Measurements from ENCODE around the gene TENM4.

TENM4 gene

DNA sequence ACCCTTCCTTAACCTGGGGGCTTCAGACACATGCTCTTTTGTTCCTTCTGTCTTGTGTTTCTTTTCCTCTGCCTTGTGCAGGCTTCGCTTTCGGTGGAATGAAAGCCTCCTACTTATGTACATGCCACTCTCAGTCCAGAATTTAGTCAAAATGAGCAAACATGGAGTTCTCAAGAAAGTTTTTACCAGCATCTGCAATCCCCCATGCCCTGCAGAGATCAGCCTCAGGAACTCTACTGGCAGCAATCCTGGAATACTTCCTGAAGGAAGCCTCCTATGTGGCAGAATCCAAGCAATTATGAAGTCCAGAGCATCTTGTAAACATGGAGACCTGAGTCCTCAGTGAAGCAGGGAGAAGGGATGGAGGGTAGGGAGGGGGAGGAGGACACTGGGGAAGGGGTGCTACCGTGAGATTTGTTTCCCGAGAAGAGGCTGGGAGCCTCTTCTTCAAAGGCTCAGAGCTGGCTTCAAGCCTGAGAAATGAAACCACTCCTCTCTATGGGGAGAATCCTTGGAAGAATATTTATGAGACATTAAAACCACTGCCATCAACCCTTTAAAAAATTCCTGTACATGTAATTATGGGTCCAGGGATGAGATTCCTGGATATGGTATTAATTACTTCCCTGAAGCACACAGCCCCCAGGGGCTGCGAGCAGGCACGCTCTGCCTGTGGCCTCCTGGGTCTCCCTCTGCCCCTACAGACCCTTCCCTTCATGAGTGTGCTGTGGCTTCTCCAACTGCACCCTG, 58.4 kb downstream of the TENM4 start:
- no peak for DNase-seq

DNA sequence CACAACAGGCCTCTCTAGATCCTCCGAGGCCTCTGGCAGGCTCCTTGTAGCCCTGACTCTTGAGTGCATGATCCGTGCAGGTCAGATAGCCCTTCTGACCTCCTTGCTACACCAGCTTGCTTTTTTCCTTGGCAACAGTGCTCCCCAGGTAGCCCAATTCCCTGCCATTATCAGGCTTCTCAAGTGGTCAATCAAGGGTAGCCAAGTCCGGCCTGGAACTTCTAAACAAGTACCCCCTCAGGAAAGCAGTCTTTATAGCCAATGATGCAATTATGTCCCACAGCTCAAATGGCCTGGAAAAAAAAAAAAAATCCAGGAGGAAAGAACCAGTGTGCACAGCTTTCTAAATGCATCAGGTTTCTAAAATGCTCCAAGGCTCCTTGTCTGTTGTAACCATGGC, 59.8 kb downstream of the TENM4 start:
- DNase-seq, result no peak

GRCh38 chr11:79377406-79377805, 63.4 kb downstream of the TENM4 start:
- DNase-seq, result no peak

DNA sequence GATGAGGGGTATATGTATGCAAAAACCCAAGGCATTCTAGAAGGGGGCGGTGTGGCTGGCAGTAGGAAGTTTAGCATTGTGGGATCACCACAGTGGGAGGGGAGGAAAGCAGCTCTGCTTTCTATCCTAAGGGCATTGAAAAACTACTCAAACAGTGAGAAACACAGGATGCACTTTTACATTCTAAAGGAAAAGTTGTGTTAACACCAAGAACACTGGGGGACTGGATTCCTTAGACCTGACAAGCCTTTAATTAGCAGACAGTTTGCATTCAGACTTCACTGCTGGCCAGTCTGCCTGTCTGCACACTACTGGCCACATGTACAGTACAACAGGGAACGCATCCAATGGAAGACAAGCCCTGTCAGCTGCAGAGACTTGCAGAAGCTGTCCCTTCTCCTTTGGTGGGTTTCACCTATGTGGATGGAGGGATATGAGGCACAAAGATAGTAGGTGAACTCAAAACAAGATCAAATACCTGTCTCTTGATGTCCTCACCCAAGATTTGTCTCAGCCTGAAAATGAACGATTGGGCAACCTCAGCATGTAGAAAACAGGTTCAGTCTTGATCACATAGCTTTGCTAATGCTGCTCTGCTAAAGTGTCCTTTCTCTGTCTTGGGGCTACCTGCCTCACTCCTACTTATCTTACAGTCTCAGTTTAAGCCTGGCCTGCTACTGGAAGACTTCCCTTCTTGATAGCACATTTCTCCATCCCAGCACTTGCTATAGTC, 64.8 kb downstream of the TENM4 start:
- no peak for DNase-seq

- DNase-seq, result no peak
Observed at GRCh38 chr11:79374727-79375126, 66.1 kb downstream of the TENM4 start.

GRCh38 chr11:79371724-79372123, 69.1 kb downstream of the TENM4 start:
- no peak for DNase-seq

DNA sequence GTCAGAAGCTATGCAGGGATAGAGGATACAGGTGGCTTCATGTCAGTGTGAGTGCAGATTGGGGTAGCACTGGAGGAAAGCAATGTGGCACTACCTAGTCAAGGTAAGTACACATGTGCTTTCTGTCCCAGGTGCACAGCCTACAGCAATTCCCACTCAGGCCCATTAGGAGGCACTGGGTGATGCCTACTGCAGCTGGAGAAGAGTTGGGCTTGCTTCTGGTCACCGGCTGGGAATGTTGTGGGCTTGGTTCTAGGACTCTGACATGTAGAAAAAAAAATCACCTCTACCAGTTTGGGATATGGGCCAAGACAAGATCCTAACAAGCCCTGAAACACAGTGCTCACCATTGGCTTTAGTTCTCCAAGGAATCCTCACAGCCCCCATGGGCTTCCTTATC, 69.7 kb downstream of the TENM4 start:
- DNase-seq, result no peak

DNA sequence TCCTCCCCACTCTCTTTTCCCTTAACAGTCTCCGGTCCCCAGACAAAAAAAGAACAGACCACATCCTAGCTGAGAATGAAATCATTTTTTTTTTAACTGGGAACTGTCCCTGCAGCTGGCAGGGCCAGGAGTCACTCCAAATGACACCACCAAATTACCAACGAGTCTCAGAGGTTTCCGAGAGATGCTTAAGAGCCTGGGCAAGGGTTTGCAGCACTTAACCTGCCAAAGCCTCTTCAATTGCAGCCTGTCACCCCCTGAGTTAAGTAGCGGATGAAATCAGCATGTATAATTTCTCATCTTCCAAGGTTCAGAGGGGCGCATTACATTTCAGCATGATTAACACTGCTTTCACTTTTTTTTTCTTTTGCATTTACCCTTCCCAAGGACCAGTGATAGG, 71.8 kb downstream of the TENM4 start:
- no peak for DNase-seq

DNA sequence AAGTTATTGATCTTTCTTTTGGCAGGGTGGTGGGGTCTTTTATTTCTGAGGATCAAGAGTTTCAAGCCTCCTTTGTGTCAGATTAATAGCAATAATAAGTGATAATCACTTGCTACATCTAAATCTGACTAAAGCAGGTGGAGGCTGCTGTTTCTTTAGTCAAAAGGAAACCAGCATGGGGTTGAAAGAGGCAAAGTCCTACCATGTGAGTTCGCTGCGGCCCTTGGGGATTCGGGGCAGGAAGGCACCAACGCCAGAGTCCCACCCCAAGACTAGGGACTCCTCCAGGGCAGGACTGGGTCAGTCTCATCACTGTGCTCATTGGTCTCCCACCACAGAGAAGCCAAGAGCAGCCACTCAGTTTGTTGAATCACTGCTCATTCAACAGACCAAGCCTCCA, 73.0 kb downstream of the TENM4 start:
- no peak for DNase-seq

DNA sequence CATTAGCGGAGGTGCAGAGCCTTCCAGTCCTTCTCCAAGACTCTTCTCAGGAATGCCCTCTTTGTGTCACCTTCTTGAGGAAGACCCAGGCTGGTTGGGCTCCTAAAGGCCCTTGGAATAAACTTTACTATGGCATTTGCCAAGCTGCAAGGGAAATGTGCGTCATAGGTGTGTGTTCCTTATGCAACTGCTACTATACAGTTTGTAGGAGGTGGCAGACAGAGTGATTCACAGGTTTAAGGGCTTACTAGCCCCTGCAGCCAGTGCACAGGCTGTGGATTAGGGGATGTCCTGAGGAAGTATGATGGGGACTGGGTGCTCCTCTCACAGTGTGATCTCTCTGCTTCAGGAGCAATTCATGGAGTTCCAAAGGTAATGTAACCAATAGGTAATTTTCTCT, 74.6 kb downstream of the TENM4 start:
- no peak for DNase-seq

- DNase-seq, result no peak
Observed at GRCh38 chr11:79363861-79364378, 76.9 kb downstream of the TENM4 start.

- DNase-seq, result no peak
Observed at GRCh38 chr11:79363256-79363655, 77.6 kb downstream of the TENM4 start.

DNA sequence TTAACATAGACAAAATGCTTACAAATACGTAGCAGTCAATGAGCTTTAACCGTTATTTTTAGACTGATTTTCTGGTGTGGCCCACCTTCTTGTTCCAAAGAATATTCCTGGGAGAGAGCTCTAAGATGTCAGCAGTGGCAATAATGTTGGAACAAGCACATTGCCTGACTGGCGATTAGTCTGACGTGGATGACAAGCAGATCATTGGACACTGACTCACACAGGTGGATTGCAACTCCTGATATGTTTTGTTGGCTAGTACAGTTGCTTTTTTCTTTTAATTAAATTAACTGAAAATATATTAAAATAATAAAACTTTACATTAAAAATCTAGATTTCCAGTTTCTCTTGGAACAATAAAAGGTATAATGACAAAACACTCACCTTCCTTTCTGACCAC, 78.0 kb downstream of the TENM4 start:
- DNase-seq, result no peak

GRCh38 chr11:79362206-79362757, 78.5 kb downstream of the TENM4 start:
- DNase-seq, result no peak

DNA sequence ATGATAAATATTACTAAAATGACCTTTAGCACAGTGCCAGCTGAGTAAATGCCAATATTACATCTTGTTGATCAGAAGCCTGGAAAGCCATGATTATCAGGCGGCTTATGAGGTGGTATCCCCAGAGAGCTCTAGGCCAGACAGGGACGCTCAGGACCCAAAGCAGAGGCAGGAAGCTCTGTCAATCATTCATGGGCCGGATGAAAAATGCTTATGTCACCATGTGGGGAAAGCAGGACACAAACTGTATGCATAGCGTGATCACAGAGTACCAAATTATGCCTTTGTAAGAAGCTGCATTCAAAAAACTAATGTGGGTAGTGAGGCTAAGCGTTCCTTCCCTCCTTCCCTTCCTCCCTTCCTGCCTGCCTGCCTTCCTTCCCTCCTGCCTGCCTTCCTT, 82.6 kb downstream of the TENM4 start:
- DNase-seq, result no peak

DNA sequence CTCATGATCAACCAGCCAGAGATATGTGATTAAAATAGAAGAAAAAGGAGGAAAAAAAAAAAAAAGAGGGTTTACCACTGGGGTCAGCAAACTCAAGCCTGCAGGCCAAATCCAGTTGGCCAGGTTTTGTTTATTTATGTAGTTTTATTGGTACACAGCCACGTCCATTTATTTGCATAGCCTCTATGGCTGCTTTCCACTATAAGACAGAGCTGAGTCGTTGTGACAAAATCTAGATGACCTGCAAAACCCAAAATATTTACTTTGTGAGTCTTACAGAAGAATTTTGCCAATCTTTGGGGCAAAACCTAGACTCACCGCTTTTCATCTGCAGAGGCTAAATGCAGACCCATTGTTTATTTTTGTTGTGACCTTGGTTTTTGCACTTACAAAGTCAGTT, 87.1 kb downstream of the TENM4 start:
- DNase-seq, result no peak

DNA sequence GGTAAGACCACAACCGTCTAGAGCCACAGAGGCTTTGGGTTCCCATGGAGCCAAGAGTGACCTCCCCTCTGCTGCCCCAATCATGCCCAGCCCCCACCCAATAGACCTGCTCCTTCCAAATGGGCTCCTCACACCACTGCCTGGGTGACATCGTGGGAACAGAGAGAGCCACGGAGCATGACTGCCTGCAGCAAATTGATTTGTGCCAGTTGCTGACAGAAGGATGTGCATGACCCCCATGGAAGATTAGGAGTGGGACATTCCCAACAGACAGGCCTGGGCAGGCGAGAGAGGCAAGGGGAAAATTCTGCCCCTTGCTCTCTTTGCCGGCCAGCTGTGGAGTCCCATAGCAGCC, 88.5 kb downstream of the TENM4 start:
- DNase-seq, result no peak

DNA sequence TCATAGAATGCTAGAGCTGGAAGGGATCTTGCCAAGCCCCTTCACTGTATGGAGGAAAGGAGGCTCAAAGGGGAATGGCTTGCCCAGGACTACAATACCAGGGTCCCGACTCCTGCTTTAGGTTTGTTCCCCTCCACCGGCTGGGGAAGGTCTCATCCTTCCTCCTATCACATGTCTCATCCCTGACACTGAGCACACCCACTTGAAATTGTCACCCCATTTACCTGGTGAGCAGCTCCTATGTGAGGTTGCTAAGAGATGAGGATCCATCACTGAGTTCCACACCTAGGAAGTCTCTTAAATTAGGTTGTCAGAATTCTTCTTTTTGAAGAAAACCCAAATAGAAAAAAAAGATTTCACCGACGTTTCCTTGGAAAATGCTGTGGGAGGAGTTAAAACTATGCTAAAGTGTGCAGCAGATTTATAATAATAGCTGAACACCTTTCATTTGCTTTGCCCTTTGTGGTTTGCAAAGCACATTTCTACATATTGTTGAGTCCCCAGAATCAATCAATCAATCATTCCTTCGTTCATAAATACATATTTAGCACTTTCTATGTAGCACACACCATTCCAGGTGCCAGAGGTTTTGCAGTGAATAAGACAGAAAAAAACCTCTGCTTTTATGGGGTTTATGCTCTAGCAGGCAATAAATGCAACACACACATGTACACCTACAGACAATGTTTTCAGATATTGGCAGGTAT, 91.7 kb downstream of the TENM4 start:
- no peak for DNase-seq

DNA sequence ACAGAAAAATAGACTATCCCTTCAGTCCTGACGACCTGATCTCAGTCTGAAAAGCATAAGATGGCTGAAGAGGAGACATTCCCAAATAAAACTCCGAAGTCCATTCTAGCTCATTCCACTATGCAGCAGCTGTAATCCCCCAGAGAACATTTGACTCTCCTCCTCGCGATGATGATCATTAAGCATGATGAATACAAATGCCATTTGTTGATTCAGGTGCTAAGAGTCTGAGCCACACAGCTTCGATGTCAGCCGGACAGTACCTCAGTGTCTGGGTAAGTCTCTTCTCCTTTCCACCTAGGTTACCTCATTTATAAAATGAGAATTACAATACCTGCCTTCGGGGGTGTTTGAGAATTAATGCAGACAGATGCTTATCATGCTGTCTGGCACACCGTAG, 94.8 kb downstream of the TENM4 start:
- no peak for DNase-seq

DNA sequence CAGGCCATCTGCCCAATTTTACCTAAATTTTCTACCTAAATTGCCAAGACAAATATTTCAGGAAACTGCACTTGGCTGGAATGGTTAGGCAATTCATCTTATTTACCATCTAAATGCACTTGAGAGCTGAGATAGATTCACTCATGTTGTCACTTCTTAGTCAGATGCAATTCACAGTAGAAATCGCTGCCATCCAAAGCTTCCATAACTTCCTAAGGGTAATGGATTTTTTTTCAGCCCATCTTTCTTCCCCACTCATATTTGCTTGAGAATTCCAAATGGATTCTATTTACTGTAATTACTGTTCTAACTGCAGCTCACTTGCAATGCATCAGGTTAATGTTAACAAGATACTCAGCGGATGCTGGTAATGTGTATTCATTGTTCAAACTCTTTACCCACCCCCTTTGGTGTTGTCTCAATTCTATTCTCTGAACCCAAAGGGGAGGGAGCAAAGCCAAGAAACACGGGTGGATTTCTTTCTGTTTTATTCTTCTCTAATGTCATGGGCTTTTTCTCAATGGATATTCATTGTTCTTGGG, 96.0 kb downstream of the TENM4 start:
- DNase-seq, result no peak

DNA sequence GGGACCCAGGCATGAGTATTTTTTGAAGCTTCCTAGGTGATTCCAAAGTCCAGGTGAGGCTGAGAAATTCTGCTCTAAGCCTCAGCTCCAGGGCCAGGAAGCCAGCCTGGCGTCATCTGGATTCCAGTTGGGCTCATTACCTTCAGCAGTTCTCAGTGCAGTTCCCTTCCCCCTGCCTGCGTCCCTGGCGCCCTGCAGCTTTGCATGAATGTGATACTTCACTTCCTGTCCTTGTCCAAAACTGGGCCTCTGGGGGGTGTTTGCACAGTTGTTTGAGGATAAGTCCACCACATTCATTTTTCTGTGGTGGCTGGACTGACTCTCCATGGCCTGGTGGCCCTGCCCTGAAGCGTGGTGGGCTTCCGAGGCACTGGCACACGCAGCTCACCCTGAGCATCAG, 98.1 kb downstream of the TENM4 start:
- DNase-seq, result no peak

- no peak for DNase-seq
Observed at GRCh38 chr11:79342236-79342635, 98.6 kb downstream of the TENM4 start.

GRCh38 chr11:79340535-79340934, 100.3 kb downstream of the TENM4 start:
- no peak for DNase-seq
